ENCODE measurements around the gene TECPR1.

The TECPR1 gene

GRCh38 chr7:98283127-98283886, 31.3 kb upstream of the TECPR1 start:
- no peak for DNase-seq

GRCh38 chr7:98282703-98283102, 30.7 kb upstream of the TECPR1 start:
- DNase-seq: no peak

- peak; percentile 75 for DNase-seq
Observed at GRCh38 chr7:98281757-98282606, 29.9 kb upstream of the TECPR1 start.

GRCh38 chr7:98280791-98281756, 29.0 kb upstream of the TECPR1 start, which contains the start of gene BRI3:
TSS of gene BRI3 (plus strand) at chr7:98281686. CDS start at chr7:98281796, 110 bp downstream.
- peak; percentile 93 for DNase-seq

GRCh38 chr7:98280296-98280695, 28.3 kb upstream of the TECPR1 start:
- no peak for DNase-seq

- DNase-seq: no peak
Observed at GRCh38 chr7:98278936-98279335, 26.9 kb upstream of the TECPR1 start.

- DNase-seq: no peak
Observed at GRCh38 chr7:98278408-98278807, 26.4 kb upstream of the TECPR1 start.

- DNase-seq: no peak
Observed at GRCh38 chr7:98276241-98276761, 24.3 kb upstream of the TECPR1 start.

GRCh38 chr7:98267303-98267702, 15.3 kb upstream of the TECPR1 start:
- no peak for DNase-seq

- no peak for DNase-seq
Observed at GRCh38 chr7:98266840-98267239, 14.8 kb upstream of the TECPR1 start.

GRCh38 chr7:98265841-98266271, 13.8 kb upstream of the TECPR1 start:
- DNase-seq: no peak

- DNase-seq: no peak
Observed at GRCh38 chr7:98257701-98258100, 5.7 kb upstream of the TECPR1 start.

- no peak for DNase-seq
Observed at GRCh38 chr7:98256431-98256830, 4.4 kb upstream of the TECPR1 start.

- DNase-seq: no peak
Observed at GRCh38 chr7:98254951-98255610, 3.0 kb upstream of the TECPR1 start.

- no peak for DNase-seq
Observed at GRCh38 chr7:98254516-98254915, 2.5 kb upstream of the TECPR1 start.

GRCh38 chr7:98252425-98253054, 508 bp upstream of the TECPR1 start:
- no peak for DNase-seq

GRCh38 chr7:98251231-98251600, 816 bp downstream of the TECPR1 start:
- no peak for DNase-seq

GRCh38 chr7:98250789-98251188, 1.2 kb downstream of the TECPR1 start:
- peak; percentile 66 for DNase-seq

- DNase-seq: no peak
Observed at GRCh38 chr7:98249106-98249505, 2.9 kb downstream of the TECPR1 start.

- no peak for DNase-seq
Observed at GRCh38 chr7:98248156-98248555, 3.9 kb downstream of the TECPR1 start.

- no peak for DNase-seq
Observed at GRCh38 chr7:98244871-98245270, 7.2 kb downstream of the TECPR1 start.

- DNase-seq: no peak
Observed at GRCh38 chr7:98242934-98243333, 9.1 kb downstream of the TECPR1 start.
